Measurements from ENCODE around the gene MRGPRX2.

The MRGPRX2 gene

GRCh38 chr11:19076744-19077589 is 16.4 kb upstream of the MRGPRX2 start:
- DNase-seq (ENCODE audit: low read depth in 1 of 2, low spot score in 1 of 2) = peak; percentile 21 to 42

- DNase-seq (ENCODE audit: low read depth in 1 of 2, low spot score in 1 of 2) = no peak
These were observed 15.1 kb upstream of the MRGPRX2 start for GRCh38 chr11:19075636-19076035.

GRCh38 chr11:19073454-19074415 is 13.2 kb upstream of the MRGPRX2 start:
- DNase-seq (ENCODE audit: low read depth in 1 of 2, low spot score in 1 of 2) = no peak

GRCh38 chr11:19072464-19072863 is 11.9 kb upstream of the MRGPRX2 start:
- no peak for DNase-seq (ENCODE audit: low read depth in 1 of 2, low spot score in 1 of 2)

- DNase-seq (ENCODE audit: low read depth in 1 of 2, low spot score in 1 of 2) = peak in 1 of 2 donors; percentile 22
These were observed 10.7 kb upstream of the MRGPRX2 start for GRCh38 chr11:19071255-19071654.

GRCh38 chr11:19059833-19060232 is 684 bp downstream of the MRGPRX2 start:
- no peak for DNase-seq (ENCODE audit: low read depth in 1 of 2, low spot score in 1 of 2)

- no peak for DNase-seq (ENCODE audit: low read depth in 1 of 2, low spot score in 1 of 2)
These were observed 4.6 kb downstream of the MRGPRX2 start for GRCh38 chr11:19055905-19056304.

- DNase-seq (ENCODE audit: low read depth in 1 of 2, low spot score in 1 of 2) = no peak
These were observed 5.5 kb downstream of the MRGPRX2 start for GRCh38 chr11:19055016-19055415.

- DNase-seq (ENCODE audit: low read depth in 1 of 2, low spot score in 1 of 2) = no peak
These were observed 6.6 kb downstream of the MRGPRX2 start for GRCh38 chr11:19053909-19054308.

- DNase-seq (ENCODE audit: low read depth in 1 of 2, low spot score in 1 of 2) = no peak
These were observed 10.2 kb downstream of the MRGPRX2 start for GRCh38 chr11:19050281-19050680.

GRCh38 chr11:19049351-19049750 is 11.2 kb downstream of the MRGPRX2 start:
- no peak for DNase-seq (ENCODE audit: low read depth in 1 of 2, low spot score in 1 of 2)

- no peak for DNase-seq (ENCODE audit: low read depth in 1 of 2, low spot score in 1 of 2)
These were observed 20.5 kb downstream of the MRGPRX2 start for GRCh38 chr11:19040051-19040450.

GRCh38 chr11:19039409-19039808 is 21.1 kb downstream of the MRGPRX2 start:
- no peak for DNase-seq (ENCODE audit: low read depth in 1 of 2, low spot score in 1 of 2)

GRCh38 chr11:19032990-19033389 is 27.5 kb downstream of the MRGPRX2 start:
- no peak for DNase-seq (ENCODE audit: low read depth in 1 of 2, low spot score in 1 of 2)

GRCh38 chr11:19027829-19028595 is 32.5 kb downstream of the MRGPRX2 start:
- DNase-seq (ENCODE audit: low read depth in 1 of 2, low spot score in 1 of 2) = no peak

- DNase-seq (ENCODE audit: low read depth in 1 of 2, low spot score in 1 of 2) = no peak
These were observed 33.7 kb downstream of the MRGPRX2 start for GRCh38 chr11:19026862-19027261.

- no peak for DNase-seq (ENCODE audit: low read depth in 1 of 2, low spot score in 1 of 2)
These were observed 34.8 kb downstream of the MRGPRX2 start for GRCh38 chr11:19025481-19026406.

- no peak for DNase-seq (ENCODE audit: low read depth in 1 of 2, low spot score in 1 of 2)
These were observed 39.7 kb downstream of the MRGPRX2 start for GRCh38 chr11:19020831-19021230.

GRCh38 chr11:19018901-19019300 is 41.6 kb downstream of the MRGPRX2 start:
- DNase-seq (ENCODE audit: low read depth in 1 of 2, low spot score in 1 of 2) = no peak

All from stimulated activated CD4-positive, alpha-beta T cell treated with anti-CD3 and anti-CD28 coated beads, Interleukin-15, amount 100 ng/mL, for 1 hour (primary cell).